Neural crest cell (in vitro differentiated cells): ENCODE results near the gene ADAM33. TPM values are rescaled to one million over a fixed set of nuclear protein-coding genes. Genes with fewer than 3 reads are reported as not detected.

Experiments
- DNase-seq: peaks from one replicate; pipeline ENCODE4 v3.0.0; 2021; ENCODE audit warnings: low read depth, mixed read lengths, low spot score
- H3K27ac Mint-ChIP-seq: one replicate; pipeline ENCODE4 v1.8.0; 2021; ENCODE audit warnings: mild to moderate bottlenecking, mixed read lengths; ENCODE audit not compliant: unreplicated experiment
- H3K27me3 Mint-ChIP-seq: 2 replicates; pipeline ENCODE4 v1.8.0; 2021; ENCODE audit warnings: low read depth, mild to moderate bottlenecking, mixed read lengths
- H3K36me3 Mint-ChIP-seq: 2 replicates; pipeline ENCODE4 v1.8.0; 2021; ENCODE audit warnings: low read depth, mild to moderate bottlenecking, mixed read lengths
- H3K4me1 Mint-ChIP-seq: 2 replicates; pipeline ENCODE4 v1.8.0; 2021; ENCODE audit warnings: mixed read lengths
- H3K4me3 Mint-ChIP-seq: one replicate; pipeline ENCODE4 v1.8.0; 2021; ENCODE audit warnings: mild to moderate bottlenecking, mixed read lengths
- H3K9me3 Mint-ChIP-seq: 2 replicates; pipeline ENCODE4 v1.8.0; 2021; ENCODE audit warnings: mixed read lengths
- CTCF ChIP-seq: fragments of 200-600 bp; sonication (generic); conservative IDR thresholded peaks from 2 replicates; pipeline ENCODE4 v1.5.0; 2021; ENCODE audit warnings: antibody characterized with exemption, mild to moderate bottlenecking
- total RNA-seq: library from RNA; stranded (reverse); gene quantifications from 2 replicates; pipeline ENCODE4 v1.2.1, GENCODE V29; 2021

ADAM33 gene
- total RNA-seq, 1 donor from 2014 or later = 3.2 TPM

- H3K9me3 Mint-ChIP-seq = no peaks in the 10 kb centered on the region
- peaks cover 20% of the 10 kb centered on the region for H3K36me3 Mint-ChIP-seq
- TF ChIP-seq CTCF = no peak
- DNase-seq = no peak
- H3K4me3 Mint-ChIP-seq = no peak overlapping the region
- no peak overlapping the region for H3K27ac Mint-ChIP-seq
- H3K27me3 Mint-ChIP-seq = no peaks in the 10 kb centered on the region
- H3K4me1 Mint-ChIP-seq = peaks cover 21% of the 10 kb centered on the region
Measured at GRCh38 chr20:3628502-3629314, 53.1 kb downstream of the ADAM33 start.

- H3K27me3 Mint-ChIP-seq = no peaks in the 10 kb centered on the region
- H3K36me3 Mint-ChIP-seq = peaks cover 20% of the 10 kb centered on the region
- peaks cover 34% of the 10 kb centered on the region for H3K4me1 Mint-ChIP-seq
- DNase-seq = no peak
- no peak for TF ChIP-seq CTCF
- H3K27ac Mint-ChIP-seq = no peak overlapping the region
- H3K4me3 Mint-ChIP-seq = no peak overlapping the region
- H3K9me3 Mint-ChIP-seq = no peaks in the 10 kb centered on the region
Measured at GRCh38 chr20:3627476-3627875, 54.3 kb downstream of the ADAM33 start.

GRCh38 chr20:3622406-3622805 lies 59.4 kb downstream of the ADAM33 start:
- Mint-ChIP-seq H3K9me3 (peaks cover 3% of the 10 kb centered on the region), H3K36me3 (peaks cover 4% of the 10 kb centered on the region), H3K27me3 (no peaks in the 10 kb centered on the region), H3K4me1 (peaks cover 44% of the 10 kb centered on the region), H3K4me3 (no peak overlapping the region), H3K27ac (no peak overlapping the region)
- no peak for TF ChIP-seq CTCF
- DNase-seq = no peak

- Mint-ChIP-seq H3K9me3 (peaks cover 3% of the 10 kb centered on the region), H3K4me3 (no peak overlapping the region), H3K27ac (no peak overlapping the region), H3K27me3 (no peaks in the 10 kb centered on the region), H3K36me3 (no peaks in the 10 kb centered on the region), H3K4me1 (peaks cover 44% of the 10 kb centered on the region)
- DNase-seq = no peak
- no peak for TF ChIP-seq CTCF
Measured at GRCh38 chr20:3621111-3621510, 60.7 kb downstream of the ADAM33 start.

Other genes starting within 250 kb of the ADAM33 start
- gene ATRN, start 211.0 kb downstream of the ADAM33 start, total RNA-seq = 28.6 and 28.7 TPM in 2 replicates
- gene GFRA4, start 18.6 kb downstream of the ADAM33 start, total RNA-seq = not detected in 2 replicates
- gene SIGLEC1, start 30.6 kb upstream of the ADAM33 start, total RNA-seq = not detected in 2 replicates
- gene HSPA12B, start 50.7 kb upstream of the ADAM33 start, total RNA-seq = 1.1 and 1.3 TPM in 2 replicates
- 86.0 and 93.0 TPM in 2 replicates for gene ADISSP, start 85.7 kb upstream of the ADAM33 start, total RNA-seq
- 0.54 and 0.55 TPM in 2 replicates for gene SPEF1, start 99.4 kb upstream of the ADAM33 start, total RNA-seq
- gene CENPB, start 104.7 kb upstream of the ADAM33 start, total RNA-seq = 82.1 and 83.6 TPM in 2 replicates
- 46.5 and 47.5 TPM in 2 replicates for gene CDC25B, start 114.3 kb upstream of the ADAM33 start, total RNA-seq
- 9.3 and 12.8 TPM in 2 replicates for gene AP5S1, start 138.5 kb upstream of the ADAM33 start, total RNA-seq
- gene MAVS, start 164.8 kb upstream of the ADAM33 start, total RNA-seq = 37.2 and 38.3 TPM in 2 replicates
- gene PANK2, start 207.4 kb upstream of the ADAM33 start, total RNA-seq = 65.4 and 66.9 TPM in 2 replicates